BE2C (cell line): Measurements from ENCODE around the gene CARD10. TPM values are rescaled to one million over a fixed set of nuclear protein-coding genes. Genes with fewer than 3 reads are reported as not detected.

ENCODE experiments used
- DNase-seq: peaks from one replicate; pipeline ENCODE4 v3.0.0-alpha.2; 2020
- H3K27me3 ChIP-seq: fragments of 250-450 bp; sonication (Bioruptor Pico); 2 replicates; pipeline ENCODE4 v1.5.1; 2020; ENCODE audit warnings: mild to moderate bottlenecking
- H3K36me3 ChIP-seq: fragments of 250-450 bp; sonication (Bioruptor Pico); 2 replicates; pipeline ENCODE4 v1.5.1; 2020; ENCODE audit warnings: mild to moderate bottlenecking
- H3K4me1 ChIP-seq: fragments of 250-450 bp; sonication (Bioruptor Pico); 2 replicates; pipeline ENCODE4 v1.5.1; 2020
- H3K4me3 ChIP-seq: 2 replicates; pipeline ENCODE4 v1.5.1; 2011; ENCODE audit warnings: low read depth, low read length
- H3K9me3 ChIP-seq: fragments of 250-450 bp; sonication (Bioruptor Pico); 2 replicates; pipeline ENCODE4 v1.5.1; 2020
- CTCF ChIP-seq: IDR thresholded peaks from 2 replicates; pipeline ENCODE4 v1.5.1; 2012; ENCODE audit warnings: mild to moderate bottlenecking, low read depth, low read length
- polyA plus RNA-seq: library from polyadenylated mRNA; unstranded; fragments of >200 nt; gene quantifications from one replicate; pipeline ENCODE4 v1.2.1, GENCODE V29; 2012; ENCODE audit warnings: low read depth, missing spikeins; ENCODE audit not compliant: insufficient read length, insufficient read depth

The CARD10 gene, protein sequence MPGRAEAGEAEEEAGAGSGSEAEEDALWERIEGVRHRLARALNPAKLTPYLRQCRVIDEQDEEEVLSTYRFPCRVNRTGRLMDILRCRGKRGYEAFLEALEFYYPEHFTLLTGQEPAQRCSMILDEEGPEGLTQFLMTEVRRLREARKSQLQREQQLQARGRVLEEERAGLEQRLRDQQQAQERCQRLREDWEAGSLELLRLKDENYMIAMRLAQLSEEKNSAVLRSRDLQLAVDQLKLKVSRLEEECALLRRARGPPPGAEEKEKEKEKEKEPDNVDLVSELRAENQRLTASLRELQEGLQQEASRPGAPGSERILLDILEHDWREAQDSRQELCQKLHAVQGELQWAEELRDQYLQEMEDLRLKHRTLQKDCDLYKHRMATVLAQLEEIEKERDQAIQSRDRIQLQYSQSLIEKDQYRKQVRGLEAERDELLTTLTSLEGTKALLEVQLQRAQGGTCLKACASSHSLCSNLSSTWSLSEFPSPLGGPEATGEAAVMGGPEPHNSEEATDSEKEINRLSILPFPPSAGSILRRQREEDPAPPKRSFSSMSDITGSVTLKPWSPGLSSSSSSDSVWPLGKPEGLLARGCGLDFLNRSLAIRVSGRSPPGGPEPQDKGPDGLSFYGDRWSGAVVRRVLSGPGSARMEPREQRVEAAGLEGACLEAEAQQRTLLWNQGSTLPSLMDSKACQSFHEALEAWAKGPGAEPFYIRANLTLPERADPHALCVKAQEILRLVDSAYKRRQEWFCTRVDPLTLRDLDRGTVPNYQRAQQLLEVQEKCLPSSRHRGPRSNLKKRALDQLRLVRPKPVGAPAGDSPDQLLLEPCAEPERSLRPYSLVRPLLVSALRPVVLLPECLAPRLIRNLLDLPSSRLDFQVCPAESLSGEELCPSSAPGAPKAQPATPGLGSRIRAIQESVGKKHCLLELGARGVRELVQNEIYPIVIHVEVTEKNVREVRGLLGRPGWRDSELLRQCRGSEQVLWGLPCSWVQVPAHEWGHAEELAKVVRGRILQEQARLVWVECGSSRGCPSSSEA
- 5.1 TPM for polyA plus RNA-seq

DNA sequence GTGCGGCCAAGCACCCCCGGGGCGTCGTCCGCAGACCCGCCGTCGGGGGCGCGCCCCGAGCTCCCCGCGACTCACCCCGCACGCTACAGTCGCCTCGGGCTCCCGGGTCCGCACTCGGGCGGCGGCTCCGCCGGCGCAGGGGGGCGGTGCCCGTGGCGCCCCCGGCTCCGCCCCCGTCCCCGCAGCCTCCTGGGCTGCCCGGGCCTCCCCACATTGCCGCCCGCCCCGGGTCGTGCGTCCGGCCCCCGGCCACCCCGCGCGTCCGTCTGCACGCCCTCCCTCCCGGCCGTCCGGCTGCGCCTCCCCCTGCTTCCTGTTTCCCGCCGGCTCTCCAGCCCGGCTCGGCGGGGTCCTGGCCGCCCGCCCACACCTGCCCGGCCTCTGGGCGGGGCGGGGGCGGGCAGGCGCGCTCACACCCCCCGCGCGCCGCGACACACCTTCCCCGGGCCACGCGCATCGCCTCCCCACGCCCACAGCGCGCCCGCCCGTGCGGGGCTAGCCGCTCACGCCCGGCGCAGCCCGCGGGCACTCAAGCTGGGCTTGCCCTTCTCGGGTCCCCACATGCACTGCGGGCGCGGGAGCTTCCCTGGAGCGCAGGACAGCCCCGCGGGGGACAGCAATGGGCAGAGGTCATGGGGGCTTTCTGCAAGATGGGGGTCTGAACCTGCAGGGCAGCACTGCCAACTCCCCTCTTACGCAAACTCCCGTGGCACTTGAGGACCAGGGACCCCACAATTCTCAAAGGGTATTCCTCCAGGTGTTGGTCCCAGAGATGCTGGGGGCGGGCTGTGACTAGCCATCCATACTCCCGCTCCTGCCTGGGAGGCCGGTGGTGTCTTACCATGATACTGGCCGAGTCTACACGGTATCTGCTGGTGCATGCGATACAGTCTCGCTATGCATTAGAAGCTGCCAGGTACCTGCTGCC, at the start of gene CARD10:
CARD10 (minus strand) TSS at position 148 of the 928 bp plus-strand sequence. CDS start 215 bp downstream, outside the sequence.
- Histone ChIP-seq H3K9me3 (no peaks in the 10 kb centered on the region; the same call in 1 of the 2 replicates), H3K4me1 (no peaks in the 10 kb centered on the region), H3K27me3 (peaks cover 7% of the 10 kb centered on the region), H3K4me3 (peak within 1 kb of the TSS; percentile 55), H3K36me3 (no peaks in the 10 kb centered on the region)
- DNase-seq: peak; percentile 40
- TF ChIP-seq CTCF: no peak

DNA sequence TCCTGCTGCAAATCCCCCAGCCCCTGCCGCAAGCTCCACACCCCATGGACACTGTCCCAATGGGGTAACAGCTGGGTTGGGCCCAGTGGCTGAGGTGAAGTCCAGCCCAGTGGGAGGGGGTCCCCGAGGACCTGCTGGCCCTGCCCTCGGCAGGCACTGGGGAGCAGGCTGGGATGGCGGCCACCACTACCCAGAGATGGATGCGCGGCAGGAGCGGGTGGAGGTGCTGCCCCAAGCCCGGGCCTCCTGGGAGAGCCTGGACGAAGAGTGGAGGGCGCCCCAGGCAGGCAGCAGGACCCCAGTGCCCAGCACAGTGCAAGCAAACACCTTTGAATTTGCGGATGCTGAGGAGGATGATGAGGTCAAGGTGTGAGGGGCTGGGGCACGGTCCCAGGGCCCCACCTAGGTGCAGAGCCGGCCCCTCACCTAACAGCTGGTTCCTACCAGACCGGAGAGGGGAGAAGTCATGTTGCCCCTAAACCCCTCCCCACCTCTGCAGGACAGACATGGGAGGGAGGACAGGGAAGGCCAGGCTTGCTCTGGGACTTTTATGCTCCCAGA, 49.3 kb upstream of the CARD10 start:
- TF ChIP-seq CTCF: no peak
- Histone ChIP-seq H3K4me3 (no peak overlapping the region), H3K4me1 (no peaks in the 10 kb centered on the region; the same call in 1 of the 2 replicates)

DNA sequence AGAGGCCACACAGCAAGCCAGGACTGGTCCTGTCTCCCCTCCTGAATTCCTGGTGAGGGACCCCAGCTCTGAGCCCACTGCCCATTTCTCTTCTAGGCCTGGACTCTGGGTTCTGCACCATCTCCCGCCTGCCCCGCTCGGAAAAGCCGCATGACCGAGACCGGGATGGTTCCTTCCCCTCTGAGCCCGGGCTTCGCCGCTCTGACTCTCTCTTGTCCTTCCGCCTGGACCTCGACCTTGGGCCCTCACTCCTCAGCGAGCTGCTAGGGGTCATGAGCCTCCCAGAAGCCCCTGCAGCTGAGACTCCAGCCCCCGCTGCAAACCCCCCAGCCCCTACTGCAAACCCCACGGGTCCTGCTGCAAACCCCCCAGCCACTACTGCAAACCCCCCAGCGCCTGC, 48.8 kb upstream of the CARD10 start:
- Histone ChIP-seq H3K27me3 (no peaks in the 10 kb centered on the region), H3K4me1 (no peaks in the 10 kb centered on the region; the same call in 1 of the 2 replicates), H3K9me3 (no peaks in the 10 kb centered on the region), H3K36me3 (no peaks in the 10 kb centered on the region), H3K4me3 (no peak overlapping the region)
- DNase-seq: no peak
- TF ChIP-seq CTCF: no peak

More for the DNA sequence above, 49.3 kb upstream of the CARD10 start:
- Histone ChIP-seq H3K27me3 (no peaks in the 10 kb centered on the region), H3K9me3 (no peaks in the 10 kb centered on the region), H3K36me3 (no peaks in the 10 kb centered on the region)
- no peak for DNase-seq

DNA sequence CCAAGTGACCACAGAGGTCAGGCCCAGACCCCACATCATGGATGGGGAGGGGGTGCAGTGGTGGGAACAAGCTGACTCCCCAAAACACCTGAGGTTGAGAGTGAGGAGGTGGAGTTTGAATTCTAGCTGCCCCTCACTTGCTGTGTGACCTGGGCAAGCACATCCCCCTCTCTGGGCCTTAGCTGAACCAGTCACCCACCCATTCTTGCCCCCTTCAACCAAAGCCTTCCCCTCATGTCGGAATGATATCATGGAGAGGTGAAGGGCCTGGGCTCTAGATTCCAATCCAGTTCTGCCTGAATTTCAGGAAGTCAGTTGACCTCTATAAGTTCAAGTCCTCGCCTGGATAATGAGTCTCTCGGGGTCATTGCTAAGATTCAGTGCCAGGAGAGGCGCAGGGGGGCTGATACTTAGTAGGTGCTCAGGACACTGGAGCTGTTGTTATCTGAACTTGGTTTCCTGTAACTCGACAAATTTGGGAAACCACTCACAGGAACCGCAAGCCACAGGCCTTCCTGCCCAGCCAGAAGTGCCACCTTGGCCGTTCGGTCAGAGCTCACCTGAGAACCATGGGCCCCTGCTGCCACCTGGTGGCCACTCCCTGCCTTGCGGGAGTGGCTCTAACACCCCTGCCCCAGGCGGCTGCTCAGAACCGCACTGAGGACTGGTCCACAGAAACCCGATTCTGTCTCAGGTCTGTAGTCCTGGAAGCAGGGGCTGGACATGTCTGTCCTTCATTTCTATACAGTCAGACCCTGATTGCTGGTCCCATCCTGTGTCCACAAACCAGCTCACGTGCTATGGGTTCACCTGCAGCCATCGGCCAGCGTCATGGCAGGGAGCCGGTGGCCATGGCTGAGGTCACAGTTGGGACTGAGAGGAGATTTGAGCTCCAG, 47.9 kb upstream of the CARD10 start:
- peak; percentile 87 for DNase-seq
- H3K9me3 ChIP-seq: no peaks in the 10 kb centered on the region
- TF ChIP-seq CTCF: peak; percentile 98
- no peaks in the 10 kb centered on the region for H3K27me3 ChIP-seq
- no peak overlapping the region for H3K4me3 ChIP-seq
- H3K36me3 ChIP-seq: no peaks in the 10 kb centered on the region
- H3K4me1 ChIP-seq: no peaks in the 10 kb centered on the region; the same call in 1 of the 2 replicates
